NT2/D1 (cell line): ENCODE results near the gene KNL1.
"Not testable (repeated sequence)": the region's sequence is repeated elsewhere in the genome, so short reads cannot be mapped to it uniquely, and the experiment has no call there.

ENCODE experiments used
- DNase-seq: peaks from one replicate; pipeline ENCODE4 v3.0.0-alpha.2; 2011; ENCODE audit warnings: low read depth, low spot score
- H3K27me3 ChIP-seq: 2 replicates; pipeline ENCODE4 v1.6.0; 2011; ENCODE audit warnings: mild to moderate bottlenecking; ENCODE audit not compliant: insufficient read length, insufficient read depth
- H3K36me3 ChIP-seq: 2 replicates; pipeline ENCODE4 v1.6.1; 2011; ENCODE audit warnings: mild to moderate bottlenecking, low read length, mixed read lengths; ENCODE audit not compliant: insufficient read depth, insufficient read length
- H3K4me1 ChIP-seq: 2 replicates; pipeline ENCODE4 v1.5.1; 2011; ENCODE audit not compliant: insufficient read depth, insufficient read length
- H3K4me3 ChIP-seq: 2 replicates; pipeline ENCODE4 v1.5.1; 2011; ENCODE audit warnings: low read depth; ENCODE audit not compliant: insufficient read length
- H3K9ac ChIP-seq: 2 replicates; pipeline ENCODE4 v1.6.0; 2011; ENCODE audit warnings: low read depth; ENCODE audit not compliant: insufficient read length
- H3K9me3 ChIP-seq: 2 replicates; pipeline ENCODE4 v1.5.1; 2011; ENCODE audit warnings: mild to moderate bottlenecking, low read length; ENCODE audit not compliant: insufficient read depth
- SUZ12 ChIP-seq: IDR thresholded peaks from 2 replicates; pipeline ENCODE4 v1.6.1; 2011; ENCODE audit not compliant: insufficient read length, insufficient read depth; ENCODE audit errors: extremely low read depth
- YY1 ChIP-seq: IDR thresholded peaks from 2 replicates; pipeline ENCODE4 v1.6.1; 2011; ENCODE audit not compliant: insufficient read length, insufficient read depth
- ZNF274 ChIP-seq: IDR thresholded peaks from 2 replicates; pipeline ENCODE4 v1.6.1; 2011; ENCODE audit warnings: mild to moderate bottlenecking, low read depth, low read length

The KNL1 gene

DNA sequence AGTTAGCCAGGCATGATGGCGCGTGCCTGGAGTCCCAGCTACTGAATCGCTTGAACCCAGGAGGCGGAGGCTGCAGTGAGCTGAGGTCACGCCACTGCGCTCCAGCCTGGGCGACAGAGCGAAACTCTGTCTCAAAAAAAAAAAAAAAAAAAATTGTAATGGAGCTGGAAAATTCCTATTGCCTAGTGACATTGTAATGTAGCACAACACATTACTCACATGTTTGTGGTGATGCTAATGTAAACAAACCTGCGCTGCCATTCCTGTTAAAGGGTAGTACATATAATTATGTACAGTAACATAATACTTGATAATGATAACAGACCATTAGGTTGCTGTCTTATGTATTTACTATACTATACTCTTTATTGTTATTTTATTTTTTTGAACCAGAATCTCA is 39.1 kb downstream of the KNL1 start:
- Histone ChIP-seq H3K4me1 (no peaks in the 10 kb centered on the region), H3K4me3 (no peak overlapping the region), H3K9me3 (no peaks in the 10 kb centered on the region), H3K9ac (no peak overlapping the region), H3K27me3 (no peaks in the 10 kb centered on the region), H3K36me3 (peaks cover 38% of the 10 kb centered on the region)
- TF ChIP-seq SUZ12, result no peak
- no peak for TF ChIP-seq YY1
- TF ChIP-seq ZNF274, result no peak
- DNase-seq, result no peak

- Histone ChIP-seq H3K36me3 (peaks cover 25% of the 10 kb centered on the region), H3K9me3 (no peaks in the 10 kb centered on the region), H3K9ac (no peak overlapping the region), H3K4me1 (no peaks in the 10 kb centered on the region), H3K27me3 (no peaks in the 10 kb centered on the region), H3K4me3 (no peak overlapping the region)
- no peak for DNase-seq
- no peak for TF ChIP-seq YY1
- no peak for TF ChIP-seq SUZ12
- no peak for TF ChIP-seq ZNF274
Observed at GRCh38 chr15:40637221-40637745, 43.2 kb downstream of the KNL1 start.

DNA sequence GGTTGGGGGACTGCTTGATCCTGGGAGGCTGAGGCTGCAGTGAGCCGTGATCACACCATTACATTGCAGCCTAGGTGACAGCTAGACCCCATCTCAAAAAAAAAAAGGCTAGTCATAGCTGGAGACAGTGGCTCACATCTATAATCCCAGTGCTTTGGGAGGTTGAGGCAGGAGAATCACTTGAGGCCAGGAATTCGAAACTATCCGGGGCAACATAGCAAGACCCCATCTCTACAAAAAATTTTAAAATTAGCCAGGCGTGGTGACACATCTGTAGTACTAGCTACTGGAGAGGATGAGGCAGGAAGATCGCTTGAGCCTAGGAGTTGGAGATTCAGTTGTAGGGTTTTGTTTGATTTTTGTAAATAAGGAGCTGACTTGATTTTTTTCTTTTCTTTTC is 45.6 kb downstream of the KNL1 start:
- H3K9me3 ChIP-seq, result no peaks in the 10 kb centered on the region
- TF ChIP-seq SUZ12, result no peak
- no peak for TF ChIP-seq ZNF274
- no peak for TF ChIP-seq YY1
- peaks cover 19% of the 10 kb centered on the region for H3K36me3 ChIP-seq
- no peak overlapping the region for H3K9ac ChIP-seq
- no peak overlapping the region for H3K4me3 ChIP-seq
- DNase-seq, result no peak
- no peaks in the 10 kb centered on the region for H3K4me1 ChIP-seq
- no peaks in the 10 kb centered on the region for H3K27me3 ChIP-seq

DNA sequence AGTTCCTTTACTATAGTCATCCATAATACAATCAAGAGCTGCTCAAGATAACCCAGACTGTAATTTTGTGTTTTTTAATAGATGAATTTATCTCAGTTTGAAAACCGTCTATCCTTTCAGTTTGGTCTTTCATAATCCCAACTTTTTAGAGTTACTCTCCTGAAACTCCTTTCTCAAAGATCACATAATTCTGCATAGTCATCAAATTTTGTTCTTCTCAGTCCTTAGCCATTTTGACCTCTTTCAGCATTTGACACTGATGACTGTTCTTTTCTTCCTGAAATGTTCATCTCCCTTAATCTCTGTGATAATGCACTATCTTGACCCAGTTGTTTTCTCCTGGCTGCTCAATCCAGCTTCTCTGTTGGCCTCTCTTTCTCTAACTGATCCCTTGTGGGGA is 53.5 kb downstream of the KNL1 start:
- Histone ChIP-seq H3K4me3 (no peak overlapping the region), H3K27me3 (no peaks in the 10 kb centered on the region), H3K9me3 (no peaks in the 10 kb centered on the region), H3K9ac (no peak overlapping the region), H3K4me1 (no peaks in the 10 kb centered on the region), H3K36me3 (peaks cover 17% of the 10 kb centered on the region)
- DNase-seq, result no peak
- no peak for TF ChIP-seq YY1
- TF ChIP-seq SUZ12, result no peak
- no peak for TF ChIP-seq ZNF274

DNA sequence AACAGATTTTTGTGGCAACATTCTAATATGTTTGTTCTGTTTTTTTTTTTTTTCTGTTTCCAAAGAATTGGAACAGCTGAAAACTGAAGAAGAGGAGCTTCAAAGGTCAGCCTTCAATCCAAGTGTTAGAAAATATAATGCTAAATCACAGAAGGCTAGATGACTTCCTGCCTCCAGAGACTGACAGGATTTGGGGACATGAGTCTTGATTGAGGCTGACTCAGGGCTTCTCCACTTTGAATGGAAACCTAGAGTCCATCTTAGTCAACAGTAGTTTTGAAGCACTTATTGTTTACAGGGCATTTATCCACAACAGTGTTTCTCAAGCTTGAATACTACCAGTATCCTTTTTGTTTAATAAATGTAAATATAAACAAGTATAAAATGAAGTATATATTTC is 56.4 kb downstream of the KNL1 start:
- Histone ChIP-seq H3K27me3 (no peaks in the 10 kb centered on the region), H3K4me1 (no peaks in the 10 kb centered on the region), H3K9ac (no peak overlapping the region), H3K9me3 (no peaks in the 10 kb centered on the region), H3K4me3 (no peak overlapping the region), H3K36me3 (peaks cover 26% of the 10 kb centered on the region)
- no peak for DNase-seq
- TF ChIP-seq YY1, result no peak
- TF ChIP-seq ZNF274, result no peak
- TF ChIP-seq SUZ12, result no peak

DNA sequence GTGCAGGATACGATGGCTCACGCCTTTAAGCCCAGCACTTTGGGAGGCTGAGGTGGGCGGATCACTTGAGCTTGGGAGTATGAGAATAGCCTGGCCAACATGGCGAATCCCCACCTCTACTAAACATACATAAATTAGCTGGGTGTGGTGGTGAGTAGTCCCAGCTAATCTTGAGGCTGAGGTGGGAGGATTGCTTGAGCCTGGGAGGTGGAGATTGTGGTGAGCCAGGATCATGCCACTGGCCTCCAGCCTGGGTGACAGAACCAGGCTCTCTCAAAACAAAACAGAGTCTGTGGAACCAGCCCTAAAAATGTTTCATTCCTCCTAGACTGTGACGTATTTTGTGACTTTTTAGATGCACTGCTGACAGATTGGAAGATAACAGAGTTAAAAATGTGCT is 66.6 kb downstream of the KNL1 start:
- TF ChIP-seq ZNF274, result no peak
- no peak for TF ChIP-seq YY1
- no peak for TF ChIP-seq SUZ12
- no peak overlapping the region for H3K4me3 ChIP-seq
- H3K9me3 ChIP-seq, result no peaks in the 10 kb centered on the region
- no peak for DNase-seq
- H3K36me3 ChIP-seq, result peaks cover 37% of the 10 kb centered on the region
- no peaks in the 10 kb centered on the region for H3K27me3 ChIP-seq
- H3K4me1 ChIP-seq, result no peaks in the 10 kb centered on the region
- H3K9ac ChIP-seq, result no peak overlapping the region

DNA sequence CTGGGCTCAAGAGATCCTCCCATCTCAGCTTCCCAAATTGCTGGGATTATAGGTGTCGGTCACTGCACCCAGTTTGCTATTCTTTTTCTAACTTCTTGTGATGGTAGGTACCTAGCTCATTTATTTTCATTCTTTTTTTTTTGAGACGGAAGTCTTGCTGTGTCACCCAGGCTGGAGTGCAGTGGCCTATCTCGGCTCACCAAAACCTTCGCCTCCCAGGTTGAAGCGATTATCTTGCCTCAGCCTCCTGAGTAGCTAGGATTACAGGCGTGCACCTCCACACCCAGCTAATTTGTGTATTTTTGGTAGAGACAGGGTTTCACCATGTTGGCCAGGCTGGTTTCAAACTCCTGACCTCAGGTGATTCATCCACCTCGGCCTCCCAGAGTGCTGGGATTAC is 70.9 kb downstream of the KNL1 start:
- peaks cover 26% of the 10 kb centered on the region for H3K36me3 ChIP-seq
- H3K9me3 ChIP-seq, result no peaks in the 10 kb centered on the region
- no peak overlapping the region for H3K4me3 ChIP-seq
- no peak for DNase-seq
- TF ChIP-seq YY1, result no peak
- no peak for TF ChIP-seq SUZ12
- TF ChIP-seq ZNF274, result no peak
- H3K4me1 ChIP-seq, result no peaks in the 10 kb centered on the region
- no peak overlapping the region for H3K9ac ChIP-seq
- H3K27me3 ChIP-seq, result no peaks in the 10 kb centered on the region

DNA sequence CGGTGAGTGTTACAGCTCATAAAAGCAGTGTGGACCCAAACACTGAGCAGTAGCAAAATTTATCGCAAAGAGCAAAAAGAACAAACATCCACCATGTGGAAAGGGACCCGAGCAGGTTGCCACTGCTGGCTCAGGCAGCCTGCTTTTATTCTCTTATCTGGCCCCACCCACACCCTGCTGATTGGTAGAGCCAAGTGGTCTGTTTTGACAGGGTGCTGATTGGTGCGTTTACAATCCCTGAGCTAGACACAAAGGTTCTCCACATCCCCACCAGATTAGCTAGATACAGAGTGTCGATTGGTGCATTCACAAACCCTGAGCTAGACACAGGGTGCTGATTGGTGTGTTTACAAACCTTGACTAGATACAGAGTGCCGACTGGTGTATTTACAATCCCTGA is 82.2 kb downstream of the KNL1 start:
- H3K9me3 ChIP-seq, H3K4me1 ChIP-seq, H3K9ac ChIP-seq, H3K36me3 ChIP-seq, H3K4me3 ChIP-seq, H3K27me3 ChIP-seq, DNase-seq: not testable (repeated sequence)

DNA sequence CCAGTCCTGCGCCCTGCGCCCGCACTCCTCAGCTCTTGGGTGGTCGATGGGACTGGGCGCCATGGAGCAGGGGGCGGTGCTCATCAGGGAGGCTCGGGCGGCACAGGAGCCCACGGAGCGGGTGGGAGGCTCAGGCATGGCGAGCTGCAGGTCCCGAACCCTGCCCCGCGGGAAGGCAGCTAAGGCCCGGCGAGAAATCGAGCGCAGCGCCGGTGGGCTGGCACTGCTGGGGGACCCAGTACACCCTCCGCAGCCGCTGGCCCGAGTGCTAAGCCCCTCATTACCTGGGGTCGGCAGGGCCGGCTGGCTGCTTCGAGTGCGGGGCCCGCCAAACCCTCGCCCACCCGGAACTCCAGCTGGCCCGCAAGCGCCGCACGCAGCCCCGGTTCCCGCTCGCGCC is 82.9 kb downstream of the KNL1 start:
- not testable (repeated sequence) for H3K4me3 ChIP-seq, H3K4me1 ChIP-seq, H3K36me3 ChIP-seq, DNase-seq, H3K9me3 ChIP-seq, H3K27me3 ChIP-seq, H3K9ac ChIP-seq
